ENCODE results near the gene HPRT1.

HPRT1 gene

GRCh38 chrX:134544513-134545151 is 84.7 kb downstream of the HPRT1 start:
- DNase-seq: no peak

GRCh38 chrX:134545510-134545909 is 85.5 kb downstream of the HPRT1 start:
- no peak for DNase-seq

- DNase-seq: no peak
Measured at GRCh38 chrX:134546187-134546586, 86.2 kb downstream of the HPRT1 start.

- DNase-seq: no peak
Measured at GRCh38 chrX:134547047-134547679, 87.2 kb downstream of the HPRT1 start.

GRCh38 chrX:134548257-134549201 is 88.6 kb downstream of the HPRT1 start:
- DNase-seq: no peak
